DLD1 (cell line): ENCODE results near the gene NKX3-2.

Experiments used
- in situ Hi-C: cut with HindIII; loops from 2 replicates; pipeline ENCODE4 v1.10.0; 2017; ENCODE audit warnings: low sequenced_read_pairs

NKX3-2 gene

GRCh38 chr4:13515268-13515667, 29.0 kb downstream of the NKX3-2 start:
- in situ Hi-C loops, result no loop called here

GRCh38 chr4:13514722-13515121, 29.6 kb downstream of the NKX3-2 start:
- in situ Hi-C loops, result no loop called here

GRCh38 chr4:13511101-13511500, 33.2 kb downstream of the NKX3-2 start:
- in situ Hi-C loops, result no loop called here

- in situ Hi-C loops, result no loop called here
Observed at GRCh38 chr4:13509442-13509841, 34.9 kb downstream of the NKX3-2 start.

- in situ Hi-C loops, result no loop called here
Observed at GRCh38 chr4:13504374-13504773, 39.9 kb downstream of the NKX3-2 start.

GRCh38 chr4:13498469-13498868, 45.8 kb downstream of the NKX3-2 start:
- in situ Hi-C loops, result no loop called here

- in situ Hi-C loops, result no loop called here
Observed at GRCh38 chr4:13496605-13497004, 47.7 kb downstream of the NKX3-2 start.

- in situ Hi-C loops, result no loop called here
Observed at GRCh38 chr4:13495753-13496152, 48.6 kb downstream of the NKX3-2 start.

- in situ Hi-C loops, result no loop called here
Observed at GRCh38 chr4:13493793-13494192, 50.5 kb downstream of the NKX3-2 start.

- in situ Hi-C loops, result no loop called here
Observed at GRCh38 chr4:13492747-13493146, 51.6 kb downstream of the NKX3-2 start.
